Lung (tissue), 12 donors: ENCODE data around the gene CCNY. TPM values are rescaled to one million over a fixed set of nuclear protein-coding genes. Genes with fewer than 3 reads are reported as not detected.

Experiments used
- ATAC-seq: fragments of 200-7000 bp; cut with Tn5 transposase; one replicate; pipeline ENCODE4 v1.9.1; 2020; ENCODE audit warnings: moderate number of reproducible peaks; ENCODE audit not compliant: insufficient read depth, low FRiP score
- DNase-seq, 3 donors: peaks; one replicate each; pipeline ENCODE4 v3.0.0-alpha.2; 2013 to 2017
- H3K27ac ChIP-seq, 2 donors: one replicate each; pipeline ENCODE4 v1.5.1; 2013; ENCODE audit warnings: mild to moderate bottlenecking in 2 of 2, moderate library complexity in 2 of 2, control low read depth in 1 of 2, inconsistent platforms in 1 of 2, low read depth in 1 of 2, low read length in 1 of 2
- H3K27me3 ChIP-seq, 3 donors: one replicate each; pipeline ENCODE4 v1.5.1; 2013; ENCODE audit warnings: low read length in 2 of 3; ENCODE audit not compliant: control insufficient read depth in 3 of 3, insufficient read depth in 3 of 3
- H3K36me3 ChIP-seq, 4 donors: one replicate each; pipeline ENCODE4 v1.5.1; 2013; ENCODE audit warnings: low read length in 4 of 4, mild to moderate bottlenecking in 1 of 4, moderate library complexity in 1 of 4; ENCODE audit not compliant: control insufficient read depth in 4 of 4, insufficient read depth in 4 of 4
- H3K4me1 ChIP-seq, 5 donors: one replicate each; pipeline ENCODE4 v1.5.1; 2013; ENCODE audit warnings: low read length in 5 of 5, mild to moderate bottlenecking in 2 of 5, moderate library complexity in 1 of 5; ENCODE audit not compliant: control insufficient read depth in 5 of 5, insufficient read depth in 5 of 5
- H3K4me3 ChIP-seq: one replicate; pipeline ENCODE4 v1.5.1; 2013; ENCODE audit warnings: mild to moderate bottlenecking, control low read depth, moderate library complexity
- H3K9ac ChIP-seq, 2 donors: one replicate each; pipeline ENCODE4 v1.5.1; 2013; ENCODE audit warnings: low read length in 2 of 2, control low read depth in 1 of 2; ENCODE audit not compliant: insufficient read depth in 1 of 2
- H3K9me3 ChIP-seq, 4 donors: one replicate each; pipeline ENCODE4 v1.5.1; 2013; ENCODE audit warnings: low read length in 3 of 4, mild to moderate bottlenecking in 1 of 4, moderate library complexity in 1 of 4; ENCODE audit not compliant: control insufficient read depth in 4 of 4, insufficient read depth in 3 of 4
- CTCF ChIP-seq: IDR thresholded peaks from 2 replicates; pipeline ENCODE4 v1.5.1; 2012; ENCODE audit warnings: mild to moderate bottlenecking; ENCODE audit errors: control extremely low read depth, extremely low read depth
- WGBS, 2 donors: extraction: QIAGEN DNeasy Blood & Tissue Kit; methylation state at CpG; one replicate each; pipeline ENCODE4 v1.1.7; 2013; 5-methylcytosine and 5-hydroxymethylcytosine counted together
- polyA plus RNA-seq, 2 donors: library from polyadenylated mRNA; stranded (reverse); fragments of 200-250 nt; gene quantifications; one replicate each; pipeline ENCODE4 v1.2.1, GENCODE V29; 2013
- total RNA-seq, 2 donors: library from RNA; depleted of rRNA in 1 of 2; stranded (reverse); fragments of >200 nt in 1 of 2; gene quantifications; one replicate each; pipeline ENCODE4 v1.2.1, GENCODE V29; 2014 to 2021
- donor health status: control.
- donor health status: control.
- donor health status: Bipolar disorder and iron deficiency.
- donor health status: healthy.
- donor health status: DM: yes; HTN: yes; CAD: no.

Gene CCNY
- total and polyA plus RNA-seq, 4 donors = 26.6 to 63.0 (median 38.8) TPM

- WGBS, 2 donors = 8 to 10% methylated on average over 78 of the region's 78 CpGs
- DNase-seq = peak; percentile 23 to 35 (median 35)
- Histone ChIP-seq H3K27me3 (peaks cover 0 to 12% (median 4%) of the 10 kb centered on the region in 3 donors), H3K9ac (no peak overlapping the region), H3K36me3 (no peaks in the 10 kb centered on the region), H3K4me3 (peak overlapping the region; percentile 21), H3K4me1 (peaks cover 0 to 18% (median 3%) of the 10 kb centered on the region in 5 donors), H3K27ac (no peak overlapping the region), H3K9me3 (peaks cover 0 to 11% (median 0%) of the 10 kb centered on the region in 4 donors)
- no peak for ATAC-seq
- no peak for TF ChIP-seq CTCF
Measured at GRCh38 chr10:35607475-35608327, 271.4 kb downstream of the CCNY start.

- H3K4me3 ChIP-seq = no peak overlapping the region
- TF ChIP-seq CTCF = no peak
- peaks cover 0 to 11% (median 0%) of the 10 kb centered on the region in 4 donors for H3K9me3 ChIP-seq
- no peak for DNase-seq
- no peak overlapping the region for H3K27ac ChIP-seq
- no peak overlapping the region for H3K9ac ChIP-seq
- peaks cover 0 to 18% (median 3%) of the 10 kb centered on the region in 5 donors for H3K4me1 ChIP-seq
- no peak for ATAC-seq
- H3K36me3 ChIP-seq = no peaks in the 10 kb centered on the region
- H3K27me3 ChIP-seq = peaks cover 0 to 12% (median 5%) of the 10 kb centered on the region in 3 donors
- WGBS, 2 donors = 49 to 64% methylated on average over 13 to 16 of the region's 16 CpGs
Measured at GRCh38 chr10:35608328-35608672, 272.0 kb downstream of the CCNY start.

DNA sequence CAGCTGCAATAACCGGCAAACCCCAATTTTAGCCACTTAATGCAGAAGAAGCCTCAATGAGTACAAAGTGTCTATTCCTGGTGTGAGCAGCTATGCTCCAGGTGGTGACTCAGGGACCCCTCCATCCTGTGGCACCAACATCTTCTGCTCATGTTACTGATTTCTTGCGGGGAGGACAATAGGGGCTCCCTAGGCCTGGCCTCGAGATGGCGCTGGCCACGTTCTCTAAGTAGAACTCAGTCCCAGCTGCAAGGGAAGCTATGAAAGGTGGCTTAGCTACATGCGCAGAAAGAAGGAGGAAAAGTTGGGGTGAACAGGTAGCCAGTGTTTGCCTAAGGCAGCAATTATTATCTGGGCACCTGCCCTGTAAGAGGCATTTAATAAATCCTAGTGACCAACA, 275.4 kb downstream of the CCNY start:
- Histone ChIP-seq H3K27ac (no peak overlapping the region), H3K36me3 (no peaks in the 10 kb centered on the region), H3K9me3 (peaks cover 0 to 11% (median 0%) of the 10 kb centered on the region in 4 donors), H3K4me1 (peaks cover 0 to 12% (median 3%) of the 10 kb centered on the region in 5 donors), H3K4me3 (no peak overlapping the region), H3K27me3 (peaks cover 0 to 13% (median 7%) of the 10 kb centered on the region in 3 donors), H3K9ac (no peak overlapping the region)
- WGBS, 2 donors = 72 to 84% methylated on average over 6 of the region's 6 CpGs
- ATAC-seq (no peak), DNase-seq (no peak)
- TF ChIP-seq CTCF = no peak
